ENCODE measurements around the gene PDGFB.
A peak's percentile ranks its signal among the peaks of the same experiment; 100 is the strongest.

GRCh38 chr22:39239561-39240423 lies 5.0 kb downstream of the PDGFB start:
- TF ChIP-seq POLR2A (IDR thresholded peaks at IDR 0.05) (peak in 2 of 3 donors; percentile 36 to 53), CTCF (IDR thresholded peaks at IDR 0.05) (peak in 1 of 7 experiments; percentile 1)

Measured in body of pancreas (tissue), 4 donors.